HG03045 (cell line): Measurements from ENCODE around the gene EIF4G3.

Experiments used
- ATAC-seq: cut with Tn5 transposase; IDR thresholded peaks from one replicate; pipeline ENCODE4 v1.9.1; 2021; ENCODE audit warnings: mild to moderate bottlenecking, moderate library complexity; ENCODE audit not compliant: unreplicated experiment

The EIF4G3 gene

DNA sequence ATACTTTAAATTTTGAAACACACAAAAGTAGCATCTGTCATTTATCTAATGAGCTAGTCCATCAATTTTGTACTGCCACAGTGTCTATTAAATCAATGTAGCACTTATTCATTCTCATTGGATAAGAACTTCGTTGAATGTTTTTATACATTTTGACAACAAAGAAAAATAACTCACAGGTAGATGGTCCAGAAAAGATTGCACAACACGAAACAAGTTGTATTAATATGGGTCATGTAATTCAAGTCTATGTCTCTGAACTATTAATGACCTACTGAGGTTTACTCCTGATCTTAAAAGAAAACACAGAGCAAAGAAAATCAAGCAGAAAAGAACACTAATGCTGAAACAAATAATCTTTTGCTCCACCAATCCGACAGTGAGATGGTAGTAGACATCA lies 404.9 kb downstream of the EIF4G3 start:
- no peak for ATAC-seq

DNA sequence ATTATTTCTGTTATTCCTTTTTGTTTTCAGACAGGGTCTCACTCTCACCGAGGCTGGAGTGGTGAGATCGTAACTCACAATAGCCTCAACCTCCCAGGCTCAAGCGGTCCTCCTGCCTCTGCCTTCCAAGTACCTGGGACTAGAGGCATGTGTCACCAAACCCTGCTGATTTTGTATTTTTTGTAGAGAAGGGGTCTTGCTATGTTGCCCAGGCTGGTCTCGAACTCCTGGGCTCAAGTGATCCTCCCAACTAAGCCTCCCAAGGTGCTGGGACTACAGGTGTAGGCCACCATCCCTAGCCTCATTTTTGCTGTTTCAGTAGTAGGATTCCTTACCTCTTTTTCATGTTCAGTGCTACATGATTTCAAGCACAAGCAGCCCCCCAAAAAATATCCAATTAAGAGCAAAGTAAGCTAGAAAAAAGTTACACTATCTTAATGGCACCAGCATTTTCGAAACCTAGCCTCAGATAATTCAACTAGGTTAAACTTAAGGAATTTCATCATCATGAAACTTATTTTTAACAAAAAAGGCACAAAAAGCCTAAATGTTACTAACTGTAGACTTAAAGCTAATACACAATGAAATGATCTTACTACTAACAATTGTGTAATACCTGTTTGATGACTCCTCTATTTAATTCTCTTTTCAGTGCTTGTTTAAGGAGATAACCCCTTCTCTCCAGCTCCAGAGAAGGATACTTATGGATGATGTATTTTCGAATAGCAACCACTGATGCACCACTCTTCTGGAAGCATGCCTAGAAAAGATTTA lies 406.2 kb downstream of the EIF4G3 start:
- no peak for ATAC-seq

DNA sequence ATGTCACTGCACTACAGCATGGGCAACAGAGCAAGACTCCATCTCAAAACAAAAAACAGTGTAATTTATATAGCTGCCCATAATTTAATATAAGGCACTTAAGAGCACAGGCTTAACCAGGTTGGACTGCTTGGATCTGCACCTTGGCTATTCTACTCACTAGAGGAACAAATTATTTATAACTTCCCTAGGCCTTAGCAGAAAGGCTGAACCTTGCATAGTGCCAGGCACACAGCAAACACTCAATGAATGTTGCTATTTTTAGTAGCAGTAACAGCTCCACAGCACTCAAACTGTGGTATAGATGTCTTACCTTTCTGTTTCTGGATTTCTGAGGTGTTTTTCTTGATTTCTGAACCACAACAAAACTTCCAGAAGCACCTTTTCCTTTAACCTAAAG lies 409.4 kb downstream of the EIF4G3 start:
- no peak for ATAC-seq

DNA sequence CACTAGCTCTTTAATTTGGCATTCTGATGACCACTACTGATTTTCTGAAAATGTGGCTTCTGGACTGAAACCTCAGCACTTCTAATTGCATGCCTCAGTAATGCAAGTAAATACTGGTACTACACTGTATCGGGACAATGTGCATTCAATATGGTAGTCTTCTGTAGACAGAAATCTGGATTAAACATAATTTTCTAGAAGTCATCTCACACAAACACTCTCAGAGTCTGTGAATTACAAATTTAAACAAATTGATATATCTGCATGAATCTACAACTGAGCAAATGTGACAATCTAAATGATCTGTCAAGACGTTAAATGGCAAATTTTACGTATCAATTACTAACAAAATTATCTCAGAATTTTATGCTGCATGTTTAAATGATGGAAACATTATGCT lies 413.3 kb downstream of the EIF4G3 start:
- no peak for ATAC-seq

DNA sequence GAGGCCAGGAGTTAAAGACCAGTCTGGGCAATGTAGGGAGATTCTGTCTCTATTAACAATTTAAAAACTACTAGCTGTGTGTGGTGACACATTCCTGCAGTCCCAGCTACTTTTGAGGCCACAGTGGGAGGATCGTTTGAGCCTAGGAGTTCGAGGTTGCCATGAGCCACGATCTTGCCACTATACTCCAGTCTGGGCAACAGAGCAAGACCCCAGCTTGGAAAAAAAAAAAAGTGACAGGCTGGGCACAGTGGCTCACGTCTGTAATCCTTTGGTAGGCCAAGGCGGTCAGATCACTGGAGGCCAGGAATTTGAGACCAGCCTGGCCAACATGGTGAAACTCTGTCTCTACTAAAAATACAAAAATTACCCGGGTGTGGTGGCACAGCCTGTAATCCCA lies 416.4 kb downstream of the EIF4G3 start:
- no peak for ATAC-seq
